HG03175 (cell line): ENCODE results near the gene MT4.
A peak's percentile ranks its signal among the peaks of the same experiment; 100 is the strongest.

Experiments used
- ATAC-seq: cut with Tn5 transposase; IDR thresholded peaks from one replicate; pipeline ENCODE4 v1.9.1; 2021; ENCODE audit warnings: mild to moderate bottlenecking, moderate library complexity; ENCODE audit not compliant: unreplicated experiment

Gene MT4

DNA sequence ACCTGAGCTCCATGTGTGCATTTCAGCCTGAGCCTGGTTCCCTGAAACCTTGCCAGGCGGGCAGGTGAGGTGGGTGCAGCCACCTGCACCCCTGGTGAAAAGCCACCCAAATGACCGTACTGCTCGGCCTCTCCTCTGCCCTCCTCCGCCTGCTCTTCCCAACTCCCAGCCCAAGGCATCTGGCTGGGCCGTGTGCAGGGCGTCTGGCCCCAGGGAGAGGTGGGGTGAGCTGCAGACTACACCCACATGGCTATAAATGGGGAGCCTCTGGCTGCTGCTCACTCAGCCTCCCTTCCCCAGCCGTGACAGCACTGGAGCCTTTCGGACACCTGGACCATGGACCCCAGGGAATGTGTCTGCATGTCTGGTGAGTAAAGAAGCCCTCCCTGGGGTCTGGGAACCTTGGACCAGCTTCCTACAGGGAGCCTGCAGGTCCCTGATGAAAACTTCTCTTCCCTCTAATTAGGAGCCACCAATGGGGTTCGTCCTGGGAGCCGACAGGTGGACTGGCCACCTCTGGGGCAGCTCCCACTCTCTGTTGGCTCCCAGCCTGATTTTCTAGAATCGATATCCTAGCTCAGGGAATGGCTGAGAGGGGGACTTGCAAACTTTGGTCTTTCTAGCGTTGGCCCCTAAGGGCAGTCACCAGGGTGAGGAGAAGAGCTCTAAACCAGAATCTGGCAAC lies at the start of gene MT4:
Gene MT4, plus strand, starts transcription at position 281 of the 685 bp plus-strand sequence. Its CDS starts 56 bp downstream, at position 337.
- no peak for ATAC-seq

DNA sequence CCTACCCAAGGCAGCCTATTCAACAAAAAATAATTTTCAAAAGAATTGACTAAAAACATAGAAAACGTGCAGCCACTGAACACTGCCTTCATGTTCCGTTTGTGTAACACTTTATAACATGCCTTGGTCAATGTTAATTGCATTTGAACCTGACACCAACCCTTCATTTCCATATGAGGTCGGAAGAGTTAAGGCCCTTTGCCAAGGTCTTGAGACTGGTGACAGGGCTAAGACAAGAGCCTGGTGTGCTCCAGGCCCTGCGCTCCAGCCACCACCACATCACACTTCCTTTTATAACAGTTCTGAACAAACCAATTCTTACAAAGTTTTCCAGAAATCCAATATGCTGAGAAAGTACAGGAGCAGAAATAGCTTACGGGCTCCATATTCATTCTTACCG lies 49.2 kb upstream of the MT4 start:
- no peak for ATAC-seq

DNA sequence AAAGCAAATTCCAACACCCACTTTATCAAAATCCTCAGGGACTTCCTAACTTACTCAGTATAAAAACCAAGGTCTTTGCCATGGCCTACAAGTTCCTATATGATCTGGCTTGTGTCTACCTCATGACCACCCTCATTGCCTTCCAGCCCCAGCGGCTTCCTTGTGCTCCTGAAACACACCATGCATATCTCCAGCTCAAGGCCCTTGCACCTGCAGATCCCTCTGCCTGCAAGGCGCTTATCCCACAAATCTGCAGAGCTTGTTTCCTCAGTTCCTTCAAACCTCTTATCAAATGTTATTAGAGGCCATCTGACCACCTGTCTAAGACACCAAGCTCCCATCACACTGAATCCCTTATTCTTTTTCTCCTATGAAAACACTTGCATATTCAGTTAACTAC lies 47.7 kb upstream of the MT4 start:
- no peak for ATAC-seq

DNA sequence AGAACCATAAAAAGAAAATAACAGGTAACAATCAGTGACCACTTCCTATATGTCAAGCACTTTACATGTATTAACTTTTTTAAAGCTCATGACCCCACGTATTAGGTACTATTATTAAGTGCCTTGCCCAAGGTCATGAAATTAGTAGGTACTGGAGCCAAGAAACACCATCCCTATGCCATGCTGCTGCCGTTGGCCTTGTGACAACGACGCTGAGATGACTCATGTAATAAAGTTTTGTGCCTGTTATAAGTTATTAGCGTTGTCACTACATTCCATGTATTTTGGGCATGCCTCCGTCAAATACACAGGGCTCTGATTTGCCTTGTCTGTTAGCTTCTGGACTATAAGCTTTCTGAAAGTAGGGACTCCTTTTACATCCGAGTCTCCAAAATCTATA lies 46.4 kb upstream of the MT4 start:
- ATAC-seq = no peak

DNA sequence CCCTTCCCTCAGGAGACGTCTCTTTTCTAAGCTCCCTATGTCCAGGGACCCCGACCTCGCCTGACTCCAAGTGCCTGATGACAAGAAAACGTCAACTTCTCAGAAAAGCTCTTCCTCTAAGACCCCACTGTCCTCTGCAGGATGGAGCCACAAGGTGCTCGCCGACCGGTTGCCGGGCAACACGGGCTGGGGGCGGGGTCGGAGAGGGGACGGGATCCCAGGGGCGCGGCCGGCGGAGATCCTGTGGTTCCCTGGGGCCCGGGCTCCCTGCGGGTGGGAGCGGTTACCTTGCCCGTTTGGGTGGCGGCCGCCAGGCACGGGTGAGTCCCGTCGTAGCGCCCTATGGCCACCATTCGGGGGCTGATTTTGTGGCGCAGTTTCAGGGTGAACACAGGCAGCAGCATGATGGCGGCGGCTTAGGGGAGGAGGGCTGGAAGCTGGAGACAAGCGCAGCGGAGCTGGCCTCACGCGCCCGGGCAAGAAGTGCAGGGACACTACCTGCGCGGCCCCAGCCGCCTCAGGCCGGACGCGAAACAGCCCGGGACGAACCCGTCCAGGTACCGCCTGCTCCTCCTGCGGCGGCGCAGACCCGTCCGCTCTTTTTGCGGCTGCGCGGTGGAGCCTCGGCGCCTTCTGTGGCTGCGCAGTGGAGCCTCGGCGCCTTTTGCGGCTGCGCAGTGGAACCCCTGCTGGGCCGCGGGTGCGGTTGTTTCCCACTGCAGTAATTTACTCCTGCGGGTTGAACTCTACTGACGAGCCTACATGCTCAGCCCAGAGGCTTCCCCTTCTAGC lies 45.2 kb upstream of the MT4 start, which contains the start of gene BBS2:
Gene BBS2, minus strand, starts transcription at position 566 of the 792 bp plus-strand sequence. Its CDS starts 162 bp downstream, at position 404.
- ATAC-seq = peak; percentile 82

DNA sequence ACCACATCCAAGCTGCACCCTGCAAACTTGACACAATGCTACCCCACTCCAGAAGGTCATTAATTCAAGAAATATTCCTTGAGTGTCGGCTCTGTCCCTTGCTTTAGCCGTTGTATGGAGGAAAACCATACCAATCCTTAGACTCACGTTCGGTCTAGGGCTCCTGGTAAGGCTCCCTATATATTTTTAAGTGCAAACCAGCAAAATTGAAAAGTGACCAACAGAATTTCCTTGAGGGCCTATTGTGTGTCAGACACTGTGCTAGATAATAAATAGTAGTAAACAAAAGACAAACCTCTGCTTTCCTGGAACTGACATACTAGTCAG lies 44.7 kb upstream of the MT4 start:
- no peak for ATAC-seq

DNA sequence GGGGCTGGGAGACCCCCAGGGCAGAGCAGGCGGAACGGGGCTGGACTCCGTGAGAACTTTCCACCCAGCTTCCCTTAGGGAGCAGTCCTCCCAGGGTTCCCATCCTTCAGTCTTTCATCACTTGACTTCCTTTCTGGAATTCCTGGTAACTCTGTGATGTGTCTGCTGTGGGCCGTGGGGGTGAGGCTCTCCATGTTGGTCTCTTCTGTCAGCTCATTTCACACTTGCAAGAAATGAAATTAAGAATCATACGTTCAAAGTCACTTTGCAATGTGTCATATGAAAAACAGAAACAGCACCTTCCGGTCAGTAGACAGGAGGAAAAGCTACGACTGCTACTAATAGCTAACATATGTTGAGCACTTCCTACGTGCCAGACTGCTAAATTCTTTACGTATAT lies 39.6 kb upstream of the MT4 start:
- no peak for ATAC-seq

DNA sequence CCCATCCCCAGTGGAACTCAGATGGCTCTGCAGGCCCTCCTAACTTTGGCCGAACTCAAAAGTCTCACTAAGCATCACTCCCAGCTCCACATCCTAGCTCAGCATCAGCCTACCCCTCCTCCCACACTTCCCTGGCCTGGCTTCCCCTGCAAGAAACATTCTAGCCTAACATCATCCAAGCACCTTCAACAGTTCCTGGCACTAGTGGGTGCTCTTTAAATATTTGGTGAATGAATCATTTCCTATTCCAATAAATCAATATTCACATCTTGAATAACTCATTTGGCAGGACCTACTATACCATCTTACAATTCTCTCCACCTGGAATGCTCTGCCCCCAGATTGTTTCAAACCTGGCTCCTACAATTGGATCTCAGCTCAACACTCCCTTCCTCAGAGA lies 34.0 kb upstream of the MT4 start:
- ATAC-seq = no peak

DNA sequence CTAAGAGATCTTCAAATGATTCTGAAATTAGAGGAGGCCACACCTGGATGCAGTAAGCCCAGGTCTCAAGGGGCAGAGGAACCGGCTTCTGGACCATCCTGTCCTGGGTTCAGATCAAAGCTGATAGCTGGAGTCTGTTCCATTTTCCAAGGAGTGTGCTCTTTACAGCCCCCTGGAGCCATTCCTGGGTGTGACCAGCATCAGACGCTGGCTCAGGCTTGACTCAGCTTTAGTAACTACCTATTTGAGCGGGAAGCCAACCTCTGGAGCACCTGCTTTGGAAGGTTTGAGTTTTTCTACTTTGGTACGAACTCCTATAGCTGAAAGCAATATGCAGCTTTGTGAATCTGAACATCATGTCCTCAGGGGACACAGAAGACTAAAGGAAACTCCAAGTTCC lies 32.2 kb upstream of the MT4 start:
- ATAC-seq = no peak

DNA sequence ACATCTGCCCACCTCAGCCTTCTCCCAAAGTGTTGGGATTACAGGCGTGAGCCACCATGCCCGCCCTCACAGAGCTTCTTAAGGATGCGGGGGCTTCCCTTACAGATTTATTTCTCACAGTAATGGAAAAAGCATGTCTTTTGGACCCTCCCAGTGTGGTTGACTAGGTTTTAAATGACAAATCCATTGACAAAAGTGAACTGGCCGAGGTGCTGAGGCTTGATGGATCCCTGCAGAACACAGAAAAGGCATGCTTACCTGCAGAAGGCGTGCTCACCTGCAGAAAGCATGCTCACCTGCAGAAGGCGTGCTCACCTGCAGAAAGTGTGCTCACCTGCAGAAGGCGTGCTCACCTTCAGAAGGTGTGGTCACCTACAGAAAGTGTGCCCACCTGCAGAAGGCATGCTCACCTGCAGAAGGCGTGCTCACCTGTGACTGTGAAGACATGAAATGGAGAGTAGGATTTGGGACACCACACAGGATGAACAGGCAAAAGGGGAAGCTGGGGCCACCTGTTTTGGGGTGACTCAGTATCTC lies 30.0 kb upstream of the MT4 start:
- no peak for ATAC-seq

DNA sequence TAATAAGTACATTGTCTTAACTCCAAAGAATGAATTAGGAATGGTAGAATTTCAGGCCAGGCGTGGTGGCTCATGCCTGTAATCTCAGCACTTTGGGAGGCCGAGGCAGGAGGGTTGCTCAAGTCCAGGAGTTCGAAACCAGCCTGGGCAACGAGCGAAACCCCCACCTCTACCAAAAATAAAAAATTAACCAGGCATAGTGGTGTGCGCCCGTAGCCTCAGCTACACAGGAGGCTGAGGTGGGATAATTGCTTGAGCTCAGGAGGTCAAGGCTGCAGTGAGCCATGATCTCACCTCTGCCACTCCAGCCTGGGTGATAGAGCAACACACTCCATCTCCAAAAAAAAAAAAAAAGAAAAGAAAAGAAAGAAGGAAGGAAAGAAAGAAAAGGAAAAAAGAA lies 26.5 kb upstream of the MT4 start:
- no peak for ATAC-seq

DNA sequence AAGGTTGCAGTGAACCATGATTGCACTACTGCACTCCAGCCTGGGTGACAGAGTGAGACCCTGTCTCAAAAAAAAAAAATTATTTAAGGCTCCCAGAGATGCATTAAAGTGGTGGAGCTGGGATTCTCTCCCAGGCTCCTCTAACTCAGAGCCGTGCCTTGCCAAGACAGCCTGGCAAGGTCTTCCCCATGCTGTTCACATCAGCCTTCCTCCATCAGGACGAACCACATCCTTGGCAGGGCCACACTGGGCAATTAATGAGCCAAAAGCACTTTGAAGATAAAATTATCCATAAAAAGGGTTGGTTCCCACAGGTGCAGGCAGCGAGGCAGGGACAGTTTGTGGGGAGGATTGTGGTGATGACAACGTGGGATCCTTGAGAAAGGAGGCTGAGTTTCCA lies 25.2 kb upstream of the MT4 start:
- ATAC-seq = no peak

DNA sequence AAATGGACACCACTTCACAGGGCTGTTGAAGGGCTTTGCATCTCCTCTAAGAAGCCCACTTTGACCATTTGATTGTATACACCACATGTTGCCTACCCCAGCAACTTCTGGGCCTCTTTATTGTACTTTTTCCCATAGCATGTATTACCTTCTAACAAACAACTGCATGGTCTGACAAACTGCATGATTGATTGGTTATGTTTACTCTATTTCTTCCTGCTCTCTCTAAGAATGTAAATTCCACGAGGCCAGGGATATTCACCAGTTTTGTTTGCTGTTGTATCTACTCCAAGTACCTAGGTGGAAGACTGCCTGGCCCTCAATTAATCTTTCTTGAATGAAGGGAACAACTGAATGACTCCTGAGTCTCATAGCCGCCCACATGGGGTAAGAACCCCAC lies 22.8 kb upstream of the MT4 start:
- no peak for ATAC-seq

DNA sequence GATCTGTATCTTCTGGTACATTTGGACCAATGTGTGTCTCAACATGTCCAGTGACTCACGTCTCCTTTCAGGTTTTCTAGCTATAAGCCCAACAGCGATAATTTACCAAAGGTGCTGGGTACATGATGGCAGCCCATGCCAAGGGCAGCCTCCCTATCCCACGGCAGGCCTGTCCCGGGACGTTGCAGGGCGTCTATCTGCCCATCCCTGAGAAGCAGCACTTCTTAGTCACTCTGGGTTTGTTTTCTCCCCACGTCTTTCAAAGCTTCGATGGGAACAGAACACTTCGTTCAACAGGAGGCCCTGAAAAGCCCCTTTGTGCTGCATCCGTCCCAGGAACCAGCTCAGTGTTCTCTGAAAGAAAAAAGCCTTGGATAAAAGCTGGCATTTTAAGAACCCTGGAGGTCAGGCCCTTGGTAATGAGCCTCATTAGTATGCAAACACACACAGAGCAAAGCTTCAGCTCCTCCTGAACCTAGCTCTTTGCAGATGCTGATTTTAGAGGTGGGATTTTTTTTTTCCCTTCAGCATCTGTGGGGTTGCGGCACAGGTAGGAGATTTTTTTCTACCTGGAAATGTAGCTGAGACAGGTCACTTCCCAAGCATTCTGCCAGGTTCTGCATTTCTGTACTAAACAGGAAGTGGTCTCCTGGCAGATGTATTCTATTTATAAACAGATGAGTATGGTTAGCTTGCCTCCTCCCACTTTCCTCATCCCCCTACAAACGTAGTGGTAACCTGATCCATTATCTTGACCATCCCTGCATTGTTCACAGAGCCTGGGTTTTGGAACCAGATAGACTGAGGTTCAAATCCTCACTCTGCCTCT lies 17.5 kb upstream of the MT4 start:
- ATAC-seq = no peak

DNA sequence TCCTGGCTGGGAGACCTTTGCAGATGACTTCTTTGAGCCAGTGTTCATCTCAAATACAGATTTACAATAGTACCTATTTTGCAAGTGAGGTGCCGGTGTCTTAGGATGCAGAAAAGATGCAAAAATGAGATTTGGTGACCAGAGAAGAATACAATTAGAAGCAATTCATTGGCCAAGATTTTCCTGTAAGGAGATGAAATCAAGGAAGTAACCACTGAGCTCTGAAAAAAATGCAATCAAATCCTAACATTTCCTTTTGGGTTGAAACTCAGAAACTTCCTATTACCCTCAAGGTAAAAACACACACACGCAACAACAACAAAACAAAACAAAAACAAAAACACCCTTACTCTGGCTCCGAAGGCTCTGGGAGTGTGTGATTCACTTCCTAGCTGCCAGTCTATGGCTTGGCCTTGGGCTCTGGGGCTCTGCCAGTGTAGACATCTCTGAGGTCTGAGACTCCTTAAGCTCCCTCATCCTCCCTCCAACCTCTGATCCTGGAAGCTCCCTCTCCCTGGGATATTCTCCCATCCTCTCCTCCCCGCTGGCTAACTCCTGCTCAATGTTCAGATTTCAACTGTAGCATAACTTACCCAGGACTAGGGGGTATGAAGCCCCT lies 16.8 kb upstream of the MT4 start:
- no peak for ATAC-seq

DNA sequence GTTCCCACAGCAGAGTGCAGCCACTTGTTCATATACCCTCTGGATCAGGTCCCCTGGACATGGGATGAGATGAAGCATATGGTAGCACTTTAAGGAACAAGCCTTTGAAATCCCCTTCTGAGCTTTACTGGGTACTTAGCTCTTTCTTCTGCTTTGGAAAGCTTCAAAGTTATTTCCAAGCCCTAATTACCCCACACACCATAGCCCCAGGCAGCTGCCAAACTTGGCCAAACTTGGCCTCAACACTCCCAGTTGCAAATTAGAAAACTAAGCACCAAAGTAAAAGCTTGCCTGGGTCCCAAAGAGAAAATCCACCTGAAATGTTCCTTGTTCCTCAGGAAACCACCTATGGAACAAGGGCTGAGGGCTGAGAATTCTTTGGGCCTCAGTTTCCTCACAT lies 15.7 kb upstream of the MT4 start:
- no peak for ATAC-seq

DNA sequence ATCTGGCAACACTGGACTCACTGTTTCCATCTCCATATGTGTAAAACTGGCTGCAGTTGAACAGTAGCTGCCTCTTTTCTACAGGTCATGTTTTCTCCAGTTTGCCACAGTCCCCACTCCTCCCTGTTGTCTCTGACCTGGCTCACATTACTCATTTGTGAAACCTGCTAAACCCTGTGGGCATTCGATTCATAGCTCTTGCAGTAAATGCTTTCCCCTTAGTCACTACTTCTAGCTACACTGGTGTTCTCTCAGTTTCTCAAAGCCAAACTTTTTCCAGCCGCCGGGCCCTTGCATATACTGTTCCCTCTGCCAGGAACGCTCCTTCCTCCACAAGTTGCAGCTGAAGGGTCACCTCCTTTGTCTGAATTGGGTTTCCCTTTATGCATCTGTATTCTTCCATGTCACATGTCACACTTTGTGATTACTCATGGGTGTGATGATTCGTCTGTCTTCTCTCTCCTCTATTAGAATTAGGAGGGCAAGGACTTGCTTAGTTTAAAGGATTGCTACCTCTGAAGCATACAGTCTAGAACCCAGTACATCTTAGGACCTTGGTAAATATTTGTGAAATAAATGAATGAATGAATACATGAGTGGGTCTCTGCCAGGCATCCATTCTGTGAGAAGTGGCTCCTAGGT lies 15.0 kb upstream of the MT4 start:
- no peak for ATAC-seq

DNA sequence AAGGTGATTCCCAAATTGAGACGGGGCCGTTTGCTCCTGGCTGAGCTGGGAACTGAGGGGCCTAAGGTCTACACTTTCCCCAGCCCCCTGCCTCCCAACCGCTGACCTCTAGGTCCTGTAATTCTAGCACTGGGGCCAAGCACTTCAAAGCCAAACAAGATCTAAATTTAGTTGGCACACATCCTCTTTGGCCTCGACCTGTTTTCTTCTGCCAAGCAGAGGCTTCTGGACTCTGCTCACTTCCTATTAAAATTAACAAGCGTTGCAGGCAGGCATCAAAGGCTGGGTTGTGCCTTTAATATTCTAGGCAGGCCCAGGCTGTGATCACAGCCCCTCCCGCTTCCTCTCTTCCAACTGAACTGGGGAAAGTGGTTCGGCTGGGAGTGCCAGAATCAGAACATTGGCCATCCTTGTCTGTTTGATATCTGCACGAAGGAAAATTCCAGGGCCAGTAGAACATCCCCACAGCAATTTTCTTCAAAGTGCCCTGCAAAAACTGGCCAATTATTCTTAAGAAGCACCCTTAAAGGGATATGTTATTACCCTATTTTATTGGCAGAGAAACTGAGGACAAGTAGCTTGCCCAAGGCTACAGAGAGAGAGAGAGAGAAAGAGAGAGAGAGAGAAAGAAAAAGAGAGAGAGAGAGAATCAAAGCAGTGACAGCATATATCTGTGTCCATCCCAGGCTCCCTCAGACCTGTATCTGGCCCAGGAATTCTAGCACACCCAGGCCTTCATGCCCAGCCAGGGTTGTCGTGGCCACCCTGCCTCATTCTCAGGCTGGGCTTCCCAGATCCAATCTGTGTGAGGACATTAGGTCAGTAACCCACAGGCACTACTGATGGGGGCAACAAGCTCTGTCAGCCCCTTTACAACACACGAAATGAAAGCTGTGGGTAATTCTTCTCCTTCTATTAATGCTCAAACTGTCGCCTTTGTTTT lies 12.8 kb upstream of the MT4 start:
- ATAC-seq = no peak

DNA sequence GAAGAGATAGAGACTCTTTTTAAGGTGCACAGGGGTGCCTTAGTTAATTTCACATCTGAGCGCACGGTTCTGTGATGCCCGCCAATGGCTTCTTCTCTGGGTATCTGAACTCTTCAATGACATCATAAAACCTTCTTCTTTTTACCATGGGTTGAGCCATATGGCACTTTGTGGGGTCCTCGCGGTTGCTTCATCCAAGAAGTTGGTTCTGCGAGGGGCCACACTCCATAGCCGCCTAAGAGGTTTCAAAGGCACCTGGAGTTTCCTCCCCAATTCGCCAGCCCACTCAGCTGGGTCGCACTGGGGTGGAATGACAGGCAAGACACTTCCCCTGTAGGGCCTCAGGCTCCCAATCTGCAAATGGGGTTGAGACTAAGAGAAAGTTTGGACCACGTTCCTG lies 10.4 kb upstream of the MT4 start:
- ATAC-seq = no peak
